PC-9 (cell line): ENCODE data around the gene GJB4.

Source experiments
- EZH2 ChIP-seq: fragments of 200-600 bp; sonication (generic); IDR thresholded peaks from 2 replicates; pipeline ENCODE4 v1.8.0; 2017; ENCODE audit warnings: antibody characterized with exemption, low read depth
- TF ChIP-seq, protein P1 (sequence below): fragments of 200-600 bp; sonication (generic); conservative IDR thresholded peaks from 2 replicates; pipeline ENCODE4 v1.6.1; 2017; ENCODE audit warnings: mixed run types, antibody characterized with exemption, mild to moderate bottlenecking, moderate library complexity

GRCh38 chr1:34808051-34808810, 48.7 kb downstream of the GJB4 start:
- TF ChIP-seq, protein P1, sequence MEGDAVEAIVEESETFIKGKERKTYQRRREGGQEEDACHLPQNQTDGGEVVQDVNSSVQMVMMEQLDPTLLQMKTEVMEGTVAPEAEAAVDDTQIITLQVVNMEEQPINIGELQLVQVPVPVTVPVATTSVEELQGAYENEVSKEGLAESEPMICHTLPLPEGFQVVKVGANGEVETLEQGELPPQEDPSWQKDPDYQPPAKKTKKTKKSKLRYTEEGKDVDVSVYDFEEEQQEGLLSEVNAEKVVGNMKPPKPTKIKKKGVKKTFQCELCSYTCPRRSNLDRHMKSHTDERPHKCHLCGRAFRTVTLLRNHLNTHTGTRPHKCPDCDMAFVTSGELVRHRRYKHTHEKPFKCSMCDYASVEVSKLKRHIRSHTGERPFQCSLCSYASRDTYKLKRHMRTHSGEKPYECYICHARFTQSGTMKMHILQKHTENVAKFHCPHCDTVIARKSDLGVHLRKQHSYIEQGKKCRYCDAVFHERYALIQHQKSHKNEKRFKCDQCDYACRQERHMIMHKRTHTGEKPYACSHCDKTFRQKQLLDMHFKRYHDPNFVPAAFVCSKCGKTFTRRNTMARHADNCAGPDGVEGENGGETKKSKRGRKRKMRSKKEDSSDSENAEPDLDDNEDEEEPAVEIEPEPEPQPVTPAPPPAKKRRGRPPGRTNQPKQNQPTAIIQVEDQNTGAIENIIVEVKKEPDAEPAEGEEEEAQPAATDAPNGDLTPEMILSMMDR = no peak
- TF ChIP-seq EZH2 = no peak
